ENCODE results near the gene SRSF11. TPM values are rescaled to one million over a fixed set of nuclear protein-coding genes. Genes with fewer than 3 reads are reported as not detected.

The SRSF11 gene
- polyA plus RNA-seq, 3 donors, result 60.0 to 189 (median 66.5) TPM

DNA sequence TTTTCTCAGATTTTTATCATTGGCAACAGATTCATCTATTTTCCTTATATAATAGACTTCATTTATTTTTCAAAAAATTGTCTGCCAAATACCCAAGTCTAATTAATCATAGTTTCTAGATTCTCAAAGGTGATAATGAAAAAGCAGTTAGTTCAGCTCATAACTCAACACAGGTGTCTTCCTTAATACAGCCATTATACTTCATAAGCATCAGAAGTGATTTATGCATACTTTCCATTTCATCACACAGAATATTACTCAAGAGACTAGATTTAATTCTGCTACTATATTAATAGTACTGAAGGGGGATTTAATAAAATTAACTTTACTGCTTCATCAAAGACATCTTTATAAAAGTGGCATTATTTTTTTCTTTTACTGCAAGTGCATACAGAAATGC lies 18.8 kb downstream of the SRSF11 start:
- intact Hi-C loops (cut with micrococcal nuclease), result loop anchor here in 1 of 2 donors (10.0 kb wide), 1 partner anchor 825 kb away; no protein-coding TSS in a partner anchor
- peaks cover 0 to 1% (median 0%) of the 10 kb centered on the region in 3 donors for H3K27me3 Mint-ChIP-seq (ENCODE audit: low read depth in 3 of 3)
- Histone ChIP-seq H3K4me2 (replicated peaks; ENCODE audit: extremely low read depth, low read length, poor library complexity, severe bottlenecking) (no peak overlapping the region), H2AFZ (ENCODE audit: insufficient read depth, low read depth, low read length, poor library complexity, severe bottlenecking) (no peak overlapping the region), H3K4me3 (replicated peaks in 1 of 3; ENCODE audit: low read depth in 2 of 3, low read length in 3 of 3) (no peak overlapping the region), H3K27me3 (ENCODE audit: control insufficient read depth in 2 of 2, insufficient read depth in 2 of 2, low read length in 2 of 2) (no peaks in the 10 kb centered on the region), H3K9ac (ENCODE audit: insufficient read depth, low read length, poor library complexity, severe bottlenecking) (no peak overlapping the region), H3K4me1 (ENCODE audit: control insufficient read depth in 1 of 2, insufficient read depth in 2 of 2, low read length in 2 of 2) (no peaks in the 10 kb centered on the region), H3K9me3 (replicated peaks in 1 of 2; ENCODE audit: control insufficient read depth in 1 of 2, insufficient read depth in 1 of 2, low read length in 2 of 2) (no peaks in the 10 kb centered on the region), H3K27ac (ENCODE audit: low read depth in 1 of 2, low read length in 2 of 2) (no peak overlapping the region), H3K79me2 (ENCODE audit: insufficient read depth, low read length) (no peaks in the 10 kb centered on the region), H3K36me3 (replicated peaks in 1 of 2; ENCODE audit: control insufficient read depth in 1 of 2, insufficient read depth in 2 of 2, low read length in 2 of 2) (peaks cover 100% of the 10 kb centered on the region in 2 donors), H4K20me1 (ENCODE audit: insufficient read depth, low read length) (peaks cover 44% of the 10 kb centered on the region)
- DNase-seq, result no peak
- H3K4me1 Mint-ChIP-seq, result no peaks in the 10 kb centered on the region
- no peaks in the 10 kb centered on the region for H3K9me3 Mint-ChIP-seq
- H3K27ac Mint-ChIP-seq, result no peak overlapping the region
- H3K4me3 Mint-ChIP-seq, result no peak overlapping the region
- no peak for TF ChIP-seq CTCF (IDR thresholded peaks at IDR 0.05)
- H3K36me3 Mint-ChIP-seq, result peaks cover 84 to 98% of the 10 kb centered on the region in 2 donors

DNA sequence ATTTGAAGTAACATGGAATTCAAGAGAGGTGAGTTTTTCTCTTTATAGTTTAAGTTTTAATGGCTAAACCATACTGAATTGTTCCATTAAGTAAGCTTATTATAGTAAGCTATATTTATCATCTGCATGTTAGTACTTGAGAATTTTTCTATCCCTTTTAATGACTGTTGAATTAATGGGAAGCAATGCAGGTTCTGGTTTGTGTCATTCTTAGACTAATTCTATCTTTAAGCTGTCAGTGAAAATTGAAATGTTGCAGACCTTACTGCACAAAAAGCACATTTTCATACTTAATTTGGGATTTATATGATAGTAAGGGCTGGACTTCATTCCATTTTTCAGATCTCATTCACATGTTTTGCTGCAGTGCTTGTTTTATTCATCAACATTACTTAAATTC lies 25.9 kb downstream of the SRSF11 start:
- Mint-ChIP-seq H3K27me3 (ENCODE audit: low read depth in 3 of 3) (no peaks in the 10 kb centered on the region), H3K4me3 (no peak overlapping the region)

More for the DNA sequence above, 25.9 kb downstream of the SRSF11 start:
- Histone ChIP-seq H3K9me3 (replicated peaks in 1 of 2; ENCODE audit: control insufficient read depth in 1 of 2, insufficient read depth in 1 of 2, low read length in 2 of 2) (no peaks in the 10 kb centered on the region), H3K79me2 (ENCODE audit: insufficient read depth, low read length) (peaks cover 2% of the 10 kb centered on the region), H4K20me1 (ENCODE audit: insufficient read depth, low read length) (peaks cover 34% of the 10 kb centered on the region), H2AFZ (ENCODE audit: insufficient read depth, low read depth, low read length, poor library complexity, severe bottlenecking) (no peak overlapping the region), H3K27me3 (ENCODE audit: control insufficient read depth in 2 of 2, insufficient read depth in 2 of 2, low read length in 2 of 2) (no peaks in the 10 kb centered on the region), H3K4me2 (replicated peaks; ENCODE audit: extremely low read depth, low read length, poor library complexity, severe bottlenecking) (no peak overlapping the region), H3K9ac (ENCODE audit: insufficient read depth, low read length, poor library complexity, severe bottlenecking) (no peak overlapping the region), H3K4me1 (ENCODE audit: control insufficient read depth in 1 of 2, insufficient read depth in 2 of 2, low read length in 2 of 2) (no peaks in the 10 kb centered on the region), H3K27ac (ENCODE audit: low read depth in 1 of 2, low read length in 2 of 2) (no peak overlapping the region), H3K36me3 (replicated peaks in 1 of 2; ENCODE audit: control insufficient read depth in 1 of 2, insufficient read depth in 2 of 2, low read length in 2 of 2) (peaks cover 100% of the 10 kb centered on the region in 2 donors), H3K4me3 (replicated peaks in 1 of 3; ENCODE audit: low read depth in 2 of 3, low read length in 3 of 3) (no peak overlapping the region)
- intact Hi-C loops (cut with micrococcal nuclease), result loop anchor here in 1 of 2 donors (10.0 kb wide), 1 partner anchor 818 kb away; no protein-coding TSS in a partner anchor
- Mint-ChIP-seq H3K36me3 (peaks cover 86% of the 10 kb centered on the region in 2 donors), H3K27ac (no peak overlapping the region), H3K4me1 (no peaks in the 10 kb centered on the region), H3K9me3 (no peaks in the 10 kb centered on the region)
- no peak for TF ChIP-seq CTCF (IDR thresholded peaks at IDR 0.05)
- no peak for DNase-seq

All from CD14-positive monocyte (primary cell).